Stimulated activated naive CD4-positive, alpha-beta T cell treated with Interleukin-2 at 50 U/mL for 16 hours (primary cell): ENCODE results near the gene LBX2.

Experiments used
- DNase-seq: peaks from one replicate; lab custom pipeline; 2025; lab: John Stamatoyannopoulos, UW

Gene LBX2

GRCh38 chr2:74525717-74526648, 26.6 kb upstream of the LBX2 start, which contains the start of gene DQX1:
Gene DQX1, minus strand, starts transcription at chr2:74526231. Its CDS starts 502 bp downstream, at chr2:74525729.
- no peak for DNase-seq

GRCh38 chr2:74524955-74525716, 25.7 kb upstream of the LBX2 start:
- no peak for DNase-seq

- no peak for DNase-seq
Measured at GRCh38 chr2:74524005-74524404, 24.6 kb upstream of the LBX2 start.

- no peak for DNase-seq
Measured at GRCh38 chr2:74522516-74522915, 23.1 kb upstream of the LBX2 start.

- DNase-seq: no peak
Measured at GRCh38 chr2:74516650-74517049, 17.2 kb upstream of the LBX2 start.

- peak; percentile 75 for DNase-seq
Measured at GRCh38 chr2:74515981-74516633, 16.7 kb upstream of the LBX2 start.

GRCh38 chr2:74515271-74515980, 16.0 kb upstream of the LBX2 start:
- DNase-seq: no peak

- DNase-seq: no peak
Measured at GRCh38 chr2:74514368-74515270, 15.2 kb upstream of the LBX2 start, which contains the start of gene TLX2. Gene TLX2, plus strand, starts transcription at chr2:74514450. Its CDS starts 357 bp downstream, at chr2:74514807.

- DNase-seq: peak; percentile 25
Measured at GRCh38 chr2:74513605-74514367, 14.4 kb upstream of the LBX2 start.

GRCh38 chr2:74512744-74513604, 13.6 kb upstream of the LBX2 start:
- no peak for DNase-seq

GRCh38 chr2:74511104-74511989, 11.9 kb upstream of the LBX2 start:
- DNase-seq: no peak

GRCh38 chr2:74510272-74510671, 10.9 kb upstream of the LBX2 start:
- DNase-seq: no peak

- DNase-seq: no peak
Measured at GRCh38 chr2:74507926-74508520, 8.6 kb upstream of the LBX2 start.

- DNase-seq: peak; percentile 98
Measured at GRCh38 chr2:74507145-74507925, 7.9 kb upstream of the LBX2 start, which contains the start of gene PCGF1. Gene PCGF1, minus strand, starts transcription at chr2:74507695. Its CDS starts 27 bp downstream, at chr2:74507668.

GRCh38 chr2:74505448-74506246, 6.2 kb upstream of the LBX2 start:
- no peak for DNase-seq

- DNase-seq: no peak
Measured at GRCh38 chr2:74504591-74504990, 5.2 kb upstream of the LBX2 start.
